NOMO-1 treated with DMSO at 0.1 percent for 48 hours (cell line): ENCODE data around the gene MPPE1.

Experiments
- DNase-seq: peaks from one replicate; lab custom pipeline; 2025; ENCODE audit not compliant: unreplicated experiment; lab: John Stamatoyannopoulos, UW

MPPE1 gene

GRCh38 chr18:11885278-11885947 is 22.7 kb downstream of the MPPE1 start:
- DNase-seq, result peak; percentile 93

GRCh38 chr18:11884396-11885030 is 23.6 kb downstream of the MPPE1 start:
- DNase-seq, result no peak

- DNase-seq, result peak; percentile 95
These were observed 25.0 kb downstream of the MPPE1 start for GRCh38 chr18:11883153-11883552.

- DNase-seq, result peak; percentile 25
These were observed 25.5 kb downstream of the MPPE1 start for GRCh38 chr18:11882636-11883035.

- no peak for DNase-seq
These were observed 27.4 kb downstream of the MPPE1 start for GRCh38 chr18:11880586-11881304.

- DNase-seq, result no peak
These were observed 30.5 kb downstream of the MPPE1 start for GRCh38 chr18:11877497-11878135.

GRCh38 chr18:11874676-11875075 is 33.4 kb downstream of the MPPE1 start:
- DNase-seq, result no peak

GRCh38 chr18:11873670-11874340 is 34.3 kb downstream of the MPPE1 start:
- no peak for DNase-seq

- no peak for DNase-seq
These were observed 35.5 kb downstream of the MPPE1 start for GRCh38 chr18:11872479-11873136.

- no peak for DNase-seq
These were observed 36.6 kb downstream of the MPPE1 start for GRCh38 chr18:11871501-11871900.

- DNase-seq, result no peak
These were observed 39.9 kb downstream of the MPPE1 start for GRCh38 chr18:11868230-11868629.

- no peak for DNase-seq
These were observed 41.4 kb downstream of the MPPE1 start for GRCh38 chr18:11866764-11867163.

GRCh38 chr18:11866329-11866728 is 41.8 kb downstream of the MPPE1 start:
- no peak for DNase-seq

- DNase-seq, result no peak
These were observed 43.0 kb downstream of the MPPE1 start for GRCh38 chr18:11865071-11865470.

GRCh38 chr18:11864471-11864870 is 43.6 kb downstream of the MPPE1 start:
- no peak for DNase-seq

GRCh38 chr18:11862468-11863137 is 45.5 kb downstream of the MPPE1 start:
- DNase-seq, result no peak

GRCh38 chr18:11861583-11862288 is 46.4 kb downstream of the MPPE1 start:
- DNase-seq, result no peak

- DNase-seq, result no peak
These were observed 47.3 kb downstream of the MPPE1 start for GRCh38 chr18:11860594-11861450.
